Measurements from ENCODE around the gene SDK1.
"Not testable (repeated sequence)": the region's sequence is repeated elsewhere in the genome, so short reads cannot be mapped to it uniquely, and the experiment has no call there.

Gene SDK1

GRCh38 chr7:3688071-3688470 is 387.0 kb downstream of the SDK1 start:
- no peak for DNase-seq

GRCh38 chr7:3688842-3689241 is 387.8 kb downstream of the SDK1 start:
- no peak for DNase-seq

GRCh38 chr7:3691478-3692158 is 390.6 kb downstream of the SDK1 start:
- no peak for DNase-seq

GRCh38 chr7:3695602-3696001 is 394.6 kb downstream of the SDK1 start:
- DNase-seq, result peak; percentile 21

GRCh38 chr7:3696113-3696512 is 395.1 kb downstream of the SDK1 start:
- DNase-seq, result no peak

- DNase-seq, result no peak
These were observed 396.4 kb downstream of the SDK1 start for GRCh38 chr7:3697472-3697871.

- DNase-seq, result no peak
These were observed 404.2 kb downstream of the SDK1 start for GRCh38 chr7:3705258-3705657.

GRCh38 chr7:3706091-3706490 is 405.0 kb downstream of the SDK1 start:
- not testable (repeated sequence) for DNase-seq

- no peak for DNase-seq
These were observed 409.1 kb downstream of the SDK1 start for GRCh38 chr7:3710122-3710521.

GRCh38 chr7:3710531-3710930 is 409.5 kb downstream of the SDK1 start:
- no peak for DNase-seq

GRCh38 chr7:3712841-3713240 is 411.8 kb downstream of the SDK1 start:
- DNase-seq, result no peak

GRCh38 chr7:3721422-3721821 is 420.4 kb downstream of the SDK1 start:
- no peak for DNase-seq

GRCh38 chr7:3722396-3722922 is 421.4 kb downstream of the SDK1 start:
- no peak for DNase-seq

- DNase-seq, result no peak
These were observed 424.4 kb downstream of the SDK1 start for GRCh38 chr7:3725155-3726059.

- no peak for DNase-seq
These were observed 429.2 kb downstream of the SDK1 start for GRCh38 chr7:3730276-3730675.

- no peak for DNase-seq
These were observed 431.4 kb downstream of the SDK1 start for GRCh38 chr7:3732395-3733005.

- no peak for DNase-seq
These were observed 432.6 kb downstream of the SDK1 start for GRCh38 chr7:3733541-3734140.

- no peak for DNase-seq
These were observed 437.9 kb downstream of the SDK1 start for GRCh38 chr7:3738964-3739363.

GRCh38 chr7:3739983-3740382 is 438.9 kb downstream of the SDK1 start:
- no peak for DNase-seq

- no peak for DNase-seq
These were observed 446.4 kb downstream of the SDK1 start for GRCh38 chr7:3747467-3747866.

- no peak for DNase-seq
These were observed 447.3 kb downstream of the SDK1 start for GRCh38 chr7:3748389-3748788.

GRCh38 chr7:3753868-3754267 is 452.8 kb downstream of the SDK1 start:
- no peak for DNase-seq
